ENCODE measurements around the gene FAM89B. TPM values are rescaled to one million over a fixed set of nuclear protein-coding genes. Genes with fewer than 3 reads are reported as not detected.

FAM89B gene
- polyA plus RNA-seq, 2 donors: 27.9 to 36.5 TPM

DNA sequence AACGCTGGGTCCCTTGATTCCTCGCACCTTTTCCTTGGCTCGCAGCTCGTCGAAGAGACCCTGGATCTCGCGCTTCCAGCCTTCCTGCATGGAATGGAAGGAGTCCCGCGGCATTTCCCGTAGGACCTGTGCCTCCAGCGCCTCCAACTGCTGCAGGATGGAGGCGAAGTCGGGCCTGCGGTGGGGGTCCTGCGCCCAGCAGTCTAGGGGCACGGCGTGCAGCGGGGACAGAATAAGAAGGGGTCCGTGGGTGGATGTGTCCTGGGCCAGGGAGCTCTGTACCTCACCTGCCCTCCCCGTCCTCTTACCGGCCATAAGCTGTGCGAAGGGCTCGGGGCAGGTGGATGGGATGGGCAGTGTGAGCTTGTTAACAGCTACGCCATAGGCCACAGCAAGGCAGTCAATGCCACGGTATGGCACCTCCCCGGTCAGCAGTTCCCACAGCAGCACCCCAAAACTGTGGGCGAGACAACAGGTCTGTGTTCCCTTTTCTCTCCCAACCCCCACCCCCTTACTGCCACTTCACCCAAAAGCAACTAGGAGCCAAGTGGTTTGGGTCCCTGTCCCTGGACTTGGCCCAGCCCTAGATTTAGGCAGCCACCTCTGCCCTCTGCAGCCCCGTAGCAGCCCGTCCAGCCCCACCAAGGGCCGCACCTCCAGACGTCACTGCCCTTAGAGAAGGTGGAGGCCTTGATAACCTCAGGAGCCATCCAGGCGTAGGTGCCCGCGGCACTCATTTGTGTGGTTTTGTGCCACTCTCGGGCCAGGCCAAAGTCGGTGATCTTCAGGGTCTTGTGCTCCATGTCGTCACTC, 35.5 kb downstream of the FAM89B start:
- peaks cover 7 to 31% of the 10 kb centered on the region in 2 donors for H3K36me3 ChIP-seq (ENCODE audit: control insufficient read depth in 2 of 2, insufficient read depth in 2 of 2, low read length in 1 of 2)
- peaks cover 13 to 25% of the 10 kb centered on the region in 2 donors for H3K4me1 ChIP-seq (ENCODE audit: control insufficient read depth in 2 of 2, insufficient read depth in 2 of 2, low read length in 1 of 2)
- no peaks in the 10 kb centered on the region for H3K9me3 ChIP-seq (ENCODE audit: control insufficient read depth in 2 of 2, insufficient read depth in 1 of 2, low read depth in 1 of 2, low read length in 1 of 2)
- peak overlapping the region in 1 of 2 donors; percentile 22 for H3K4me3 ChIP-seq (ENCODE audit: low read depth in 1 of 2, low read length in 2 of 2)
- no peaks in the 10 kb centered on the region for H3K27me3 ChIP-seq (ENCODE audit: control insufficient read depth in 1 of 2, insufficient read depth in 2 of 2, low read length in 2 of 2)
- H3K27ac ChIP-seq (ENCODE audit: low read depth in 2 of 2, low read length in 1 of 2): peak overlapping the region in 1 of 2 donors; percentile 70
- 78 to 80% methylated on average over 37 of the region's 37 CpGs for WGBS, 2 donors

- Histone ChIP-seq H3K36me3 (ENCODE audit: control insufficient read depth in 2 of 2, insufficient read depth in 2 of 2, low read length in 1 of 2) (peaks cover 7 to 26% of the 10 kb centered on the region in 2 donors), H3K4me3 (ENCODE audit: low read depth in 1 of 2, low read length in 2 of 2) (no peak overlapping the region), H3K4me1 (ENCODE audit: control insufficient read depth in 2 of 2, insufficient read depth in 2 of 2, low read length in 1 of 2) (peaks cover 18 to 32% of the 10 kb centered on the region in 2 donors), H3K27me3 (ENCODE audit: control insufficient read depth in 1 of 2, insufficient read depth in 2 of 2, low read length in 2 of 2) (no peaks in the 10 kb centered on the region), H3K9me3 (ENCODE audit: control insufficient read depth in 2 of 2, insufficient read depth in 1 of 2, low read depth in 1 of 2, low read length in 1 of 2) (no peaks in the 10 kb centered on the region), H3K27ac (ENCODE audit: low read depth in 2 of 2, low read length in 1 of 2) (peak overlapping the region in 1 of 2 donors; percentile 34)
- 44% methylated on average over 3 of the region's 3 CpGs for WGBS, 2 donors
Measured at GRCh38 chr11:65609229-65609628, 36.9 kb downstream of the FAM89B start.

DNA sequence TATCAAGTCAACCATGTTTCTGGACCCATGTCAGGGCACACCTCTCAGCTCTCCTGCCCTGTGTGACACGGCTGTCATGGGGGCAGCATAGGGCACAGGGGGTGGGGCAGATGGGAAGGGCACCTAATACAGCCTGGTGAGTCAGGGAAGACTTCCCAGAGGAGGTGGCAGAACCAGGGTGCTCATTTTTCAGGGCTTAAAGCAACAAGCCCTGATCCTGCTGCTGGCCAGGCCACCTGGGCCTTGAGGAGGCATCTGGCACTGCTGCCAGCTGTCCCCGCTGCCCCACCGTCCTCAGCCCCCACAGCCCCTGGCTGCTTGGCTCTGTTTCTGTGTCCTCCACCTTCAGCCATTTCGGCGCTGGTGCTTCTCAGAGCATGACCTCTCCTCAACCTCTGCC, 37.3 kb downstream of the FAM89B start:
- no peaks in the 10 kb centered on the region for H3K27me3 ChIP-seq (ENCODE audit: control insufficient read depth in 1 of 2, insufficient read depth in 2 of 2, low read length in 2 of 2)
- no peak overlapping the region for H3K4me3 ChIP-seq (ENCODE audit: low read depth in 1 of 2, low read length in 2 of 2)
- H3K36me3 ChIP-seq (ENCODE audit: control insufficient read depth in 2 of 2, insufficient read depth in 2 of 2, low read length in 1 of 2): peaks cover 6 to 22% of the 10 kb centered on the region in 2 donors
- H3K27ac ChIP-seq (ENCODE audit: low read depth in 2 of 2, low read length in 1 of 2): peak overlapping the region in 1 of 2 donors; percentile 47
- 75 to 87% methylated on average over 3 to 5 of the region's 5 CpGs for WGBS, 2 donors
- peaks cover 18 to 32% of the 10 kb centered on the region in 2 donors for H3K4me1 ChIP-seq (ENCODE audit: control insufficient read depth in 2 of 2, insufficient read depth in 2 of 2, low read length in 1 of 2)
- no peaks in the 10 kb centered on the region for H3K9me3 ChIP-seq (ENCODE audit: control insufficient read depth in 2 of 2, insufficient read depth in 1 of 2, low read depth in 1 of 2, low read length in 1 of 2)

- 56 to 59% methylated on average over 6 of the region's 6 CpGs for WGBS, 2 donors
- Histone ChIP-seq H3K36me3 (ENCODE audit: control insufficient read depth in 2 of 2, insufficient read depth in 2 of 2, low read length in 1 of 2) (peaks cover 3 to 15% of the 10 kb centered on the region in 2 donors), H3K9me3 (ENCODE audit: control insufficient read depth in 2 of 2, insufficient read depth in 1 of 2, low read depth in 1 of 2, low read length in 1 of 2) (no peaks in the 10 kb centered on the region), H3K27me3 (ENCODE audit: control insufficient read depth in 1 of 2, insufficient read depth in 2 of 2, low read length in 2 of 2) (no peaks in the 10 kb centered on the region), H3K4me1 (ENCODE audit: control insufficient read depth in 2 of 2, insufficient read depth in 2 of 2, low read length in 1 of 2) (peaks cover 18 to 32% of the 10 kb centered on the region in 2 donors), H3K4me3 (ENCODE audit: low read depth in 1 of 2, low read length in 2 of 2) (no peak overlapping the region), H3K27ac (ENCODE audit: low read depth in 2 of 2, low read length in 1 of 2) (peak overlapping the region; percentile 8 to 62)
Measured at GRCh38 chr11:65610404-65610803, 38.1 kb downstream of the FAM89B start.

- Histone ChIP-seq H3K27me3 (ENCODE audit: control insufficient read depth in 1 of 2, insufficient read depth in 2 of 2, low read length in 2 of 2) (no peaks in the 10 kb centered on the region), H3K4me3 (ENCODE audit: low read depth in 1 of 2, low read length in 2 of 2) (no peak overlapping the region), H3K27ac (ENCODE audit: low read depth in 2 of 2, low read length in 1 of 2) (peak overlapping the region; percentile 49 to 62), H3K4me1 (ENCODE audit: control insufficient read depth in 2 of 2, insufficient read depth in 2 of 2, low read length in 1 of 2) (peaks cover 18 to 32% of the 10 kb centered on the region in 2 donors), H3K36me3 (ENCODE audit: control insufficient read depth in 2 of 2, insufficient read depth in 2 of 2, low read length in 1 of 2) (peaks cover 3 to 8% of the 10 kb centered on the region in 2 donors), H3K9me3 (ENCODE audit: control insufficient read depth in 2 of 2, insufficient read depth in 1 of 2, low read depth in 1 of 2, low read length in 1 of 2) (no peaks in the 10 kb centered on the region)
- 44 to 54% methylated on average over 8 to 10 of the region's 10 CpGs for WGBS, 2 donors
Measured at GRCh38 chr11:65611028-65611757, 38.9 kb downstream of the FAM89B start.

- Histone ChIP-seq H3K4me3 (ENCODE audit: low read depth in 1 of 2, low read length in 2 of 2) (peak overlapping the region in 1 of 2 donors; percentile 7), H3K27me3 (ENCODE audit: control insufficient read depth in 1 of 2, insufficient read depth in 2 of 2, low read length in 2 of 2) (no peaks in the 10 kb centered on the region), H3K9me3 (ENCODE audit: control insufficient read depth in 2 of 2, insufficient read depth in 1 of 2, low read depth in 1 of 2, low read length in 1 of 2) (no peaks in the 10 kb centered on the region), H3K27ac (ENCODE audit: low read depth in 2 of 2, low read length in 1 of 2) (peak overlapping the region; percentile 14 to 62), H3K36me3 (ENCODE audit: control insufficient read depth in 2 of 2, insufficient read depth in 2 of 2, low read length in 1 of 2) (peaks cover 3 to 8% of the 10 kb centered on the region in 2 donors), H3K4me1 (ENCODE audit: control insufficient read depth in 2 of 2, insufficient read depth in 2 of 2, low read length in 1 of 2) (peaks cover 18 to 33% of the 10 kb centered on the region in 2 donors)
- WGBS, 2 donors: 66 to 72% methylated on average over 12 of the region's 12 CpGs
Measured at GRCh38 chr11:65611758-65612603, 39.6 kb downstream of the FAM89B start.

GRCh38 chr11:65612691-65613090, 40.4 kb downstream of the FAM89B start:
- Histone ChIP-seq H3K36me3 (ENCODE audit: control insufficient read depth in 2 of 2, insufficient read depth in 2 of 2, low read length in 1 of 2) (peaks cover 3 to 10% of the 10 kb centered on the region in 2 donors), H3K4me3 (ENCODE audit: low read depth in 1 of 2, low read length in 2 of 2) (peak overlapping the region; percentile 70), H3K9me3 (ENCODE audit: control insufficient read depth in 2 of 2, insufficient read depth in 1 of 2, low read depth in 1 of 2, low read length in 1 of 2) (no peaks in the 10 kb centered on the region), H3K27ac (ENCODE audit: low read depth in 2 of 2, low read length in 1 of 2) (peak overlapping the region; percentile 95 to 99), H3K27me3 (ENCODE audit: control insufficient read depth in 1 of 2, insufficient read depth in 2 of 2, low read length in 2 of 2) (no peaks in the 10 kb centered on the region), H3K4me1 (ENCODE audit: control insufficient read depth in 2 of 2, insufficient read depth in 2 of 2, low read length in 1 of 2) (peaks cover 12 to 28% of the 10 kb centered on the region in 2 donors)
- 52 to 63% methylated on average over 7 of the region's 7 CpGs for WGBS, 2 donors

DNA sequence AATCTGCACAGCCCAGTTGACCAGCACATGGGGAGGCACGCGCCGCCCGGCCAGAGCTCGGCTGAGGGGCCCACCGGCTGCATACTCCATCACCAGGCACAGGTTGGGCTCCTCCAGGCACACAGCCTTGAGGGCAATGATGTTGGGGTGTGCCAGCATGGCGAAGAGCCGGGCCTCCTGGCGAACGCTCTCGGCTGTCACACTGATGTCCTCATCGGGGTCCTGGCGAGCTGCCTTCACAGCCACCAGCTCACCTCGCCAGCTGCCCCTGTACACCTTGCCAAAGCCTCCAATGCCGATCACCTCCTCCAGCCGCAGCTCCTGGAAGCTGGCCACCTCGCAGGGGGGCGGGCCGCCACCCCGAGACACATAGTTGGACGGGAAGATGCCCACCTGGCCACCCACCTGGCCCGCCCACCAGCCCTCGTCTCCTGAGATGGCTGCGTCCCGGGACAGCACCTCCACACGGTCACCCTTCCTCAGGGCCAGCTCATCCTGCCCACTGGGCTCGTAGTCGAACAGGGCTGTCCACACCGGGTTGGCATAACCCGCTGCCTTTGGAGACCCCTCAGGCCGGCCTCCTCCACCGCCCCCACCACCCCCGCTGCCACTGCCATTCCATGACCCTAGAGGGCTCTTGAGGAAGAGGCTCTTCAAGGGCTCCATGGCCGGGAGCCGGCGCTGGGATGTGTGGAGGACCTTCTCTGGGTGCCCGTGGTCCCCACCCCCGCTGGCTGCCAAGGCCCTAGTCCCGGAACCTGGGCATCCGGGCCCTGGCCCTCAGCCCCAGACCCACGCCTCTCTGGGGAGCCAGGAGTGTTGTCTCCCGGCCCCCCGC, 41.0 kb downstream of the FAM89B start:
- peaks cover 11 to 26% of the 10 kb centered on the region in 2 donors for H3K4me1 ChIP-seq (ENCODE audit: control insufficient read depth in 2 of 2, insufficient read depth in 2 of 2, low read length in 1 of 2)
- no peaks in the 10 kb centered on the region for H3K9me3 ChIP-seq (ENCODE audit: control insufficient read depth in 2 of 2, insufficient read depth in 1 of 2, low read depth in 1 of 2, low read length in 1 of 2)
- peaks cover 0 to 13% of the 10 kb centered on the region in 2 donors for H3K36me3 ChIP-seq (ENCODE audit: control insufficient read depth in 2 of 2, insufficient read depth in 2 of 2, low read length in 1 of 2)
- H3K27me3 ChIP-seq (ENCODE audit: control insufficient read depth in 1 of 2, insufficient read depth in 2 of 2, low read length in 2 of 2): no peaks in the 10 kb centered on the region
- peak overlapping the region; percentile 95 to 99 for H3K27ac ChIP-seq (ENCODE audit: low read depth in 2 of 2, low read length in 1 of 2)
- H3K4me3 ChIP-seq (ENCODE audit: low read depth in 1 of 2, low read length in 2 of 2): peak overlapping the region; percentile 70
- WGBS, 2 donors: 13 to 16% methylated on average over 35 to 43 of the region's 43 CpGs
